ENCODE measurements around the gene DIP2C. TPM values are rescaled to one million over a fixed set of nuclear protein-coding genes. Genes with fewer than 3 reads are reported as not detected.

DIP2C gene
- total RNA-seq, 3 donors from 2014 or later: 17.1 to 48.2 (median 20.3) TPM

GRCh38 chr10:639001-639750 is 50.3 kb downstream of the DIP2C start:
- Histone ChIP-seq H3K27me3 (no peaks in the 10 kb centered on the region), H3K9me3 (peaks cover 1 to 2% of the 10 kb centered on the region in 2 donors), H3K27ac (no peak overlapping the region), H3K4me1 (peaks cover 0 to 6% of the 10 kb centered on the region in 2 donors), H3K4me3 (no peak overlapping the region), H3K36me3 (no peaks in the 10 kb centered on the region)
- TF ChIP-seq POLR2AphosphoS5 (IDR thresholded peaks at IDR 0.05): no peak
- intact Hi-C loops (cut with DNase I; ENCODE audit: low total_unique reads): no loop called here
- DNase-seq (ENCODE audit: low spot score in 2 of 2): no peak

GRCh38 chr10:637771-638195 is 51.7 kb downstream of the DIP2C start:
- no peak for DNase-seq (ENCODE audit: low spot score in 2 of 2)
- no peak overlapping the region for H3K27ac ChIP-seq
- peaks cover 0 to 6% of the 10 kb centered on the region in 2 donors for H3K4me1 ChIP-seq
- TF ChIP-seq CTCF (IDR thresholded peaks at IDR 0.05): no peak
- TF ChIP-seq POLR2AphosphoS5 (IDR thresholded peaks at IDR 0.05): no peak
- TF ChIP-seq POLR2A (IDR thresholded peaks at IDR 0.05): no peak
- intact Hi-C loops (cut with DNase I; ENCODE audit: low total_unique reads): no loop called here
- no peaks in the 10 kb centered on the region for H3K9me3 ChIP-seq
- no peaks in the 10 kb centered on the region for H3K27me3 ChIP-seq
- no peaks in the 10 kb centered on the region for H3K36me3 ChIP-seq
- no peak overlapping the region for H3K4me3 ChIP-seq

- no peak overlapping the region for H3K4me3 ChIP-seq
- no peaks in the 10 kb centered on the region for H3K9me3 ChIP-seq
- DNase-seq (ENCODE audit: low spot score in 2 of 2): no peak
- H3K4me1 ChIP-seq: peaks cover 0 to 6% of the 10 kb centered on the region in 2 donors
- H3K27ac ChIP-seq: no peak overlapping the region
- H3K36me3 ChIP-seq: no peaks in the 10 kb centered on the region
- no peak for TF ChIP-seq CTCF (IDR thresholded peaks at IDR 0.05)
- no peak for TF ChIP-seq POLR2A (IDR thresholded peaks at IDR 0.05)
- TF ChIP-seq POLR2AphosphoS5 (IDR thresholded peaks at IDR 0.05): no peak
- no peaks in the 10 kb centered on the region for H3K27me3 ChIP-seq
- intact Hi-C loops (cut with DNase I; ENCODE audit: low total_unique reads): no loop called here
Measured at GRCh38 chr10:637221-637620, 52.2 kb downstream of the DIP2C start.

GRCh38 chr10:636769-637168 is 52.7 kb downstream of the DIP2C start:
- Histone ChIP-seq H3K9me3 (no peaks in the 10 kb centered on the region), H3K4me1 (peaks cover 0 to 6% of the 10 kb centered on the region in 2 donors), H3K4me3 (no peak overlapping the region), H3K27me3 (no peaks in the 10 kb centered on the region), H3K27ac (no peak overlapping the region), H3K36me3 (no peaks in the 10 kb centered on the region)
- DNase-seq (ENCODE audit: low spot score in 2 of 2): no peak
- intact Hi-C loops (cut with DNase I; ENCODE audit: low total_unique reads): no loop called here
- no peak for TF ChIP-seq POLR2AphosphoS5 (IDR thresholded peaks at IDR 0.05)
- TF ChIP-seq POLR2A (IDR thresholded peaks at IDR 0.05): no peak
- no peak for TF ChIP-seq CTCF (IDR thresholded peaks at IDR 0.05)

GRCh38 chr10:636016-636730 is 53.3 kb downstream of the DIP2C start:
- DNase-seq (ENCODE audit: low spot score in 2 of 2): no peak
- no peak for TF ChIP-seq CTCF (IDR thresholded peaks at IDR 0.05)
- no peak for TF ChIP-seq POLR2A (IDR thresholded peaks at IDR 0.05)
- no peak for TF ChIP-seq POLR2AphosphoS5 (IDR thresholded peaks at IDR 0.05)
- H3K4me3 ChIP-seq: no peak overlapping the region
- H3K27ac ChIP-seq: no peak overlapping the region
- no peaks in the 10 kb centered on the region for H3K9me3 ChIP-seq
- peaks cover 0 to 6% of the 10 kb centered on the region in 2 donors for H3K4me1 ChIP-seq
- no peaks in the 10 kb centered on the region for H3K36me3 ChIP-seq
- intact Hi-C loops (cut with DNase I; ENCODE audit: low total_unique reads): no loop called here
- H3K27me3 ChIP-seq: no peaks in the 10 kb centered on the region
